ENCODE measurements around the gene DNAJA4.

GRCh38 chr15:78239811-78240210 is 24.6 kb upstream of the DNAJA4 start:
- TF ChIP-seq TEAD4 (IDR thresholded peaks at IDR 0.05; ENCODE audit: low read length) (no peak), TEAD4 (CRISPR knock-in tag; IDR thresholded peaks at IDR 0.05; ENCODE audit: borderline replicate concordance) (no peak), ZNF444 (CRISPR knock-in tag; IDR thresholded peaks at IDR 0.05) (no peak), FOXK1 (CRISPR knock-in tag; IDR thresholded peaks at IDR 0.05; ENCODE audit: borderline replicate concordance) (no peak), FOXM1 (IDR thresholded peaks at IDR 0.05; ENCODE audit: low read depth) (no peak), FOXM1 (CRISPR knock-in tag; IDR thresholded peaks at IDR 0.05; ENCODE audit: low read depth) (no peak), ZNF586 (CRISPR knock-in tag; conservative IDR thresholded peaks at IDR 0.05) (no peak), ZKSCAN1 (IDR thresholded peaks at IDR 0.05; ENCODE audit: low read depth, low read length) (no peak), CREB5 (CRISPR knock-in tag; IDR thresholded peaks at IDR 0.05) (no peak), HNRNPK (IDR thresholded peaks at IDR 0.05; ENCODE audit: low read depth, low read length, poor library complexity, severe bottlenecking) (no peak)

Measured in K562 (cell line).